Adrenal gland (tissue), 5 donors: ENCODE results near the gene CDH5.

ENCODE experiments used
- POLR2A ChIP-seq, 2 donors: fragments of 450-650 bp; IDR thresholded peaks; one replicate each; pipeline ENCODE4 v1.6.1; 2017; ENCODE audit warnings: antibody characterized with exemption in 2 of 2, mild to moderate bottlenecking in 2 of 2, moderate library complexity in 1 of 2
- TF ChIP-seq, protein P1 (sequence below), 6 experiments: fragments of 450-650 bp in 4 of 6; fragments of 200-600 bp in 2 of 6; sonication (generic) in 1 of 6; IDR thresholded peaks; 1 replicate in 5 of 6; 2 replicates in 1 of 6; pipeline versions ENCODE4 v1.5.1 to v1.8.0; 2016 to 2021; ENCODE audit warnings: antibody characterized with exemption in 6 of 6, mild to moderate bottlenecking in 2 of 6, moderate library complexity in 1 of 6
- donor health status: DM: no; HTN: no; CAD: no.

DNA sequence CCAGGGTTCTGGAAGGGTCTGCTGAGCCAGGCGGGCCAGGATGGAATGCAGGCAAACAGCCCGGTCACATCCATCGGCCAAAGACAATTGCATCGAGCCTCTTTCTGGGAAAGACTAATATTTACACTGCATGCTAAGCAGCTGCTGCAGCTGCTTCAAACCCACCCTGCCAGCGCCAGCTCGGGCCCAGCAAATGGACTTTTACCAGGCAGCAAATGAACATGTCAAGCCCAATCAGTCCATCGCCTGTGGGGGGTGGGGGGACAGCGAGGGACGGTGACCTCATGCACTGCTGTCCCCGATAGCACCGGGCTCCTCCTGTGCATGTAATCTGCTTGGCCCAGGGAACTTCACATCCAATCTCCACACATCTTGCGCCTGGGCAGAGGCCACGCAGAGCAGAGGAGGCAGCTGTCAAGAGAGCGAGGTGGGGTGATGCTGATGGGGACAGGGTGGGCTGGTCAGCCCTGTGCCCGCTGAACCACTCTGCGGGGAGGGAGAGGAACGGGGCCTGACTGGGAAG, 39.4 kb upstream of the CDH5 start:
- TF ChIP-seq, protein P1, sequence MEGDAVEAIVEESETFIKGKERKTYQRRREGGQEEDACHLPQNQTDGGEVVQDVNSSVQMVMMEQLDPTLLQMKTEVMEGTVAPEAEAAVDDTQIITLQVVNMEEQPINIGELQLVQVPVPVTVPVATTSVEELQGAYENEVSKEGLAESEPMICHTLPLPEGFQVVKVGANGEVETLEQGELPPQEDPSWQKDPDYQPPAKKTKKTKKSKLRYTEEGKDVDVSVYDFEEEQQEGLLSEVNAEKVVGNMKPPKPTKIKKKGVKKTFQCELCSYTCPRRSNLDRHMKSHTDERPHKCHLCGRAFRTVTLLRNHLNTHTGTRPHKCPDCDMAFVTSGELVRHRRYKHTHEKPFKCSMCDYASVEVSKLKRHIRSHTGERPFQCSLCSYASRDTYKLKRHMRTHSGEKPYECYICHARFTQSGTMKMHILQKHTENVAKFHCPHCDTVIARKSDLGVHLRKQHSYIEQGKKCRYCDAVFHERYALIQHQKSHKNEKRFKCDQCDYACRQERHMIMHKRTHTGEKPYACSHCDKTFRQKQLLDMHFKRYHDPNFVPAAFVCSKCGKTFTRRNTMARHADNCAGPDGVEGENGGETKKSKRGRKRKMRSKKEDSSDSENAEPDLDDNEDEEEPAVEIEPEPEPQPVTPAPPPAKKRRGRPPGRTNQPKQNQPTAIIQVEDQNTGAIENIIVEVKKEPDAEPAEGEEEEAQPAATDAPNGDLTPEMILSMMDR (IDR thresholded peaks at IDR 0.05): no peak
- TF ChIP-seq POLR2A (IDR thresholded peaks at IDR 0.05): no peak
